Fibroblast of gingiva (primary cell): ENCODE data around the gene CEP112.
"Not testable (repeated sequence)": the region's sequence is repeated elsewhere in the genome, so short reads cannot be mapped to it uniquely, and the experiment has no call there.

Experiments
- DNase-seq: peaks from one replicate; pipeline ENCODE4 v3.0.0-alpha.2; 2011; ENCODE audit warnings: low read depth

Gene CEP112

GRCh38 chr17:65772989-65773388 is 418.9 kb downstream of the CEP112 start:
- no peak for DNase-seq

- no peak for DNase-seq
Measured at GRCh38 chr17:65771704-65772103, 420.2 kb downstream of the CEP112 start.

- DNase-seq: no peak
Measured at GRCh38 chr17:65763786-65764185, 428.1 kb downstream of the CEP112 start.

GRCh38 chr17:65762973-65763372 is 429.0 kb downstream of the CEP112 start:
- no peak for DNase-seq

- no peak for DNase-seq
Measured at GRCh38 chr17:65759532-65759931, 432.4 kb downstream of the CEP112 start.

- DNase-seq: no peak
Measured at GRCh38 chr17:65756760-65757159, 435.2 kb downstream of the CEP112 start.

- DNase-seq: no peak
Measured at GRCh38 chr17:65755799-65756198, 436.1 kb downstream of the CEP112 start.

GRCh38 chr17:65754630-65755029 is 437.3 kb downstream of the CEP112 start:
- no peak for DNase-seq

GRCh38 chr17:65754081-65754480 is 437.9 kb downstream of the CEP112 start:
- no peak for DNase-seq

GRCh38 chr17:65753348-65753747 is 438.6 kb downstream of the CEP112 start:
- no peak for DNase-seq

GRCh38 chr17:65751263-65751662 is 440.7 kb downstream of the CEP112 start:
- DNase-seq: no peak

- peak; percentile 91 for DNase-seq
Measured at GRCh38 chr17:65750631-65751115, 441.3 kb downstream of the CEP112 start.

GRCh38 chr17:65750166-65750565 is 441.8 kb downstream of the CEP112 start:
- DNase-seq: no peak

GRCh38 chr17:65749479-65749878 is 442.5 kb downstream of the CEP112 start:
- DNase-seq: peak; percentile 26

GRCh38 chr17:65745241-65745640 is 446.7 kb downstream of the CEP112 start:
- no peak for DNase-seq

GRCh38 chr17:65743308-65743655 is 448.7 kb downstream of the CEP112 start:
- peak; percentile 30 for DNase-seq

- DNase-seq: peak; percentile 70
Measured at GRCh38 chr17:65742403-65743307, 449.3 kb downstream of the CEP112 start.

- no peak for DNase-seq
Measured at GRCh38 chr17:65741710-65742109, 450.2 kb downstream of the CEP112 start.

- no peak for DNase-seq
Measured at GRCh38 chr17:65739034-65739433, 452.9 kb downstream of the CEP112 start.

GRCh38 chr17:65737451-65737850 is 454.5 kb downstream of the CEP112 start:
- DNase-seq: no peak

- DNase-seq: no peak
Measured at GRCh38 chr17:65733314-65733713, 458.6 kb downstream of the CEP112 start.

GRCh38 chr17:65732667-65733066 is 459.3 kb downstream of the CEP112 start:
- not testable (repeated sequence) for DNase-seq

GRCh38 chr17:65730711-65731169 is 461.2 kb downstream of the CEP112 start:
- peak; percentile 96 for DNase-seq

- DNase-seq: no peak
Measured at GRCh38 chr17:65729207-65729606, 462.7 kb downstream of the CEP112 start.
